DMS 273 (cell line): ENCODE measurements around the gene DEFB132.
A peak's percentile ranks its signal among the peaks of the same experiment; 100 is the strongest.

ENCODE experiments used
- DNase-seq: peaks from one replicate; lab custom pipeline; 2025; ENCODE audit not compliant: unreplicated experiment; lab: John Stamatoyannopoulos, UW

Gene DEFB132

GRCh38 chr20:259981-260380, 2.5 kb downstream of the DEFB132 start:
- DNase-seq = no peak

DNA sequence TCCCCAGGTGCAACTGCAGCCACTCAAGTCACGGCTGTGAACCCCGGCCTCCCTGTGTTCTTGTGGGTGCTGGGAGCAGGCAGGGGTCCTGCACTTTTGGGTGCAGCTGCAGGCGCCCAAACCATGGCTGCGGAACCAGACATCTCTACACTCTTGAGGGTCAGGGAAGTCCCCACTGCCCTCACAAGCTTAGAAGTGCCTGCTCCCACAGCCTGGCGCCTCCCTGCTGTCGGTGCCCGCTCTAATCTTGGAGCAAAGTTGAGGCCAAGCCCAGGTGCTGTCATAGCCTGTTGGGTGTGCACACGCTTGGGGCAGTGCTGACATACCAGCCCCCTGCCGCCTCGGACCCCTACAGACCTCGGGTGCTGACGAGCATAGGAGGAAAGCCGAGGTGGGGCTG, 6.2 kb downstream of the DEFB132 start:
- DNase-seq = no peak

GRCh38 chr20:266596-267562, 9.4 kb downstream of the DEFB132 start:
- peak; percentile 94 for DNase-seq

DNA sequence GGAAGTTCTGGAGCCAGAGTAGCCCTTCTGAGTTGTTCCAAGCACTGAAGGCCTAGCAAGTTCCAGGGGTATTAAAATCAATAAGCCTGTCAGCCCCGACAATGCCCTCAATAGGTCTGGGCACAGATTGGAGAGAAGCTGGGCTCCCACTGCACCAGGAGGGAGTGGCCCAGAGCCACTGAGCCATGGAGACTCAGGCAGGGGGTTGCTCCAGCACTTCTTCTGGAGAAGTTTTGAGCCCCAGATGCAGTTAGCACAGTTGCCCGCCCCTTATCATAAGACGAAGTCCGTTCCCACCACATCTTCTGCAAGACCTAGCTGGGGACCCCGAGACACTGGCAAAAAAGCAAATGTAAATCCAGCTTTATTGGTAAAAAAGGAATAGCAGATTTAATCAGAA, 13.0 kb downstream of the DEFB132 start:
- no peak for DNase-seq

DNA sequence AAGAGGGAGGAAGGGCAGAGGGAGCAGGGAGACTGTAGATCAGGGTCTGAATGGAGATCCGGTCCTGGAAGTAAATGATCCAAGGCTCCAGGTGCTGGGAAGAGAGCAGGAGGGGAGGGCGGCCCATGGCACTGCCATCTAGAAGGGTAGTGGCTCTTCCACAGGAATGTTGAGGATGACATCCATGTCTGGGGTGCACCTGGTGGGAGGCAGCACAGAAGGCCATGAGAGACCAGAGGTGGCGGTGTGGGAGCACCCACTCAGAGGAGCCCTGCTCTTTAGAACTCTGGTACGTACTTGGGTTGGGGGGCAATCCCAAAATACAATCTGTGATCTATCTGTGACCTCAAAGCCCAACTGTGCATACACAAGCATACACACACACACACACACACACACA, 13.5 kb downstream of the DEFB132 start:
- no peak for DNase-seq

DNA sequence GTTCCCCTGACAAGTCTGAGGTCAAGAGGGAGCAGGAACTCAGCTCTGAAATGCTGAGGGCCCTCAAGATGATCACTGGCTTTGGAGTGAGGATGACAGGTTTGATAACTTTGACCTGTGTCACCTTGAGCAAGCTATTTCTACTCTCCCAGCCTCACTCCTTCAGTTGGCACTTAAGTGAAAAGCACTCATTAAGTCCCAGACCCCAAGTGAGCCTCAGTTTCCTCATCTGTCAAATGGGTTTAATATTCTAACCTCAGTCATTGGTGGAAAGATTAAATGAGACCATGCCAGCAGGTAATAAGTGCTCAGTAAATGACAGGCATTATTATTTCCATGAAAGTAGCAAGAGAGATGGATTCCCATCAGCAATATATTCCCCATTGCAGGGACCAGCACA, 14.0 kb downstream of the DEFB132 start:
- DNase-seq = no peak

DNA sequence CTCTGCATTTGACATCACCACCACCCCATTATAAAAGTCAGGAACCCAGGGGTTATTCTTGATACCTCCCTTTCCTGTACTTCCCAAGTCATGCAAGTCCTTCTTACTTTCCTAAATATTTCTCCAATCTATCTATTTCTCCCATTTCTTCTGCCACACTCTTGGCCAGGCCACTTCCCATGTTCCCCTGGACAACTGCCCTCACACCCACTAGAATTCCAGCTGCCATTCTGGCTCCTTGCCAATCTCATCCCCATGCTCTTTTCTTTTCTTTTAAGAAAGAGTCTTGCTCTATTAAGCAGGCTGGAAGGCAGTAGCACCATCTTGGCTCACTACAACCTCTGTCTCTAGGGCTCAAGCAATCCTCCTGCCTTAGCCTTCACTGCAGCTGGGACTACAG, 15.2 kb downstream of the DEFB132 start:
- DNase-seq = no peak

GRCh38 chr20:273884-274283, 16.4 kb downstream of the DEFB132 start:
- DNase-seq = no peak

GRCh38 chr20:275791-276190, 18.3 kb downstream of the DEFB132 start:
- DNase-seq = no peak

DNA sequence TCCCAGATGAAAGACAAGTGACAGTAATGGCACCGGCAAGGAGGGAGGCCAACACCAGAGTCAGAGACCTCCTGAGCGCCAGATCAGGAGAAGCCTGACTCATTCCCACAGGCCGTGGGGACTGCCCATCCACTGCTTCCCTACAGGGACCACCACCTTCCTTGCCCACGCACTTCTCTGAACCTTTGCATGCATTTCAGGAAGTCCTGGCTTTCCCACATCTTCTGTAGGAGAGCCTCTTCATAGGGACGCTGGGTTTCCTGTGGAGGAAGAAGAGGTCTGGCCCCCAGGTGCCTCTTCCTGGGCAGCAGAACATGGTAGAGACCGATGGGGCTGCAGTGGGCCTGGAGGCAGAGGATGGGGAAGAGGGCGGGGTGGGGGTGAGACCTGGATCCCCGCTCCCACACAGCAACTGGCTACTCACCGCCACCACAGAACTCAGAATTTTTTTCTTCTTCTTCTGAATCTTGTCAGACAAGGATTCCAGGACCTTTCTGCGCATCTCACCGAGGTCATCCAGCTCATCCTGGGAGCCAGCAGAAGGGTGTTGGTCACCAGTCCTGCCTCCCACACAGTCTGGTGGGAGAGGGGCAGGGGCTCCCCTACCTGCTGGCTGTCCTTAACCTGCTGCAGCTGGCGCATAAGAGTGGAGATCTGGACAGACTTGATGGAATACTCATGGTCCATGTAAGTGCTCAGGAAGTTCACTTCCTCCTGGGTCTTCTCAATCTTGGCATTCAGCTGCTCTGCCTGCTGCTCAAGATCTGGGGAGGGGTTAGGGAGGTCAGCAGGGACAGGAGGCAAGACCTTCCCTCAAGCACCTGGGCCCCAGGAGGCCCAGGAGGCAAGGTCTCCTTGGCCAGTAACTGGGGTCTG, 19.3 kb downstream of the DEFB132 start:
- DNase-seq = no peak

DNA sequence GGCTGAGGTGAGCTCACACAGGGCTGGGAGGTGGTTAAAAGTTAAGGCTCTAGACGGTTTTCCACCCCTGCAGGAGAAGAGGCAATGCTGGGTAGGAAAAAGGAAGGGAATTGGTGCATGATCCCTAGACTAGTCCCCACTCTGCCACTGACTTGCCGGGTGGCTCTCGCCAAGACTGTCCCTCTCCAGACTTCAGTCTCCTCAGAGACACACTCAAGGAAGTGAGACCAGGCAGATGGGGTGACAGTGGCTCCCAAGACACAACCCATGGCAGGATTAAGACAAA, 19.9 kb downstream of the DEFB132 start:
- no peak for DNase-seq

DNA sequence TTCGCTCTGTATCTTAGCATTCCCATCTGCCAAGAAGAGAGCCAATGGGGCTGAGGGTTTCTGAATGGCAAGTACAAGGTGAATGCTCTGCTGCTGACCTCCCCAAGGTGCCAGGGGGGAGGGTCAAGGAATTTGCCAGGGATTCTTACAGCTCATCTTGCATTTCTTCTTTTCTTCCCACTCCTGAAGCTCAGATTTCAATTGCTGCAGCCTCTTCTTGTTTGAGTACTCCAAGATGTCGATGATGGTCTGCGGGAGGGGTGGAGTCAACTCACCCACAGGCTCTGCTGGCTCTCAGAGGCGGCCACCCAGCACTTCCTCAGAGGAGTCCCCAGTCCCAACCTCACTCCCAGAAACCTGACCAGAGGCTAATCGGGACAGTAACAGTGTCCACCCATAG, 20.7 kb downstream of the DEFB132 start:
- no peak for DNase-seq

- no peak for DNase-seq
Observed at GRCh38 chr20:278607-279571, 21.4 kb downstream of the DEFB132 start.

DNA sequence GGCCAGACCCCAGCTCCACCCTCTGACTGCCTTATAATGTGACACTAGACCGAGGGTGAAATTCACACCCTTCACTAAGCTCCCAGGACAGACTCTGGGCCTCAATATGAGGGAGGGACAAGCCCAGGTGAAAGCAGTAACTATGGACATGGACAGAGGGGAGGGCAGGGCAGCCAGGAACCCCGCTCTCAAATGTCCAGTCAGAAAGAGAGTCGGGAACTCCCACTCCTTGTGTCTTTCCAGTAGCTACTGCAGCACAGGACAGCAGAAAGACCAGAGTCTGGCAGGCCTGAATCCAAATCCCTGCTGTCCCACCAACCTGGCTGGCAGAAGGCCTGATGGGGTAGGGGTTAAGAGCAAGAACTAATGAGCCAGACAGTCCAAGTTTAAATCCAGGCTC, 26.6 kb downstream of the DEFB132 start:
- no peak for DNase-seq

- no peak for DNase-seq
Observed at GRCh38 chr20:286508-286907, 29.0 kb downstream of the DEFB132 start.

DNA sequence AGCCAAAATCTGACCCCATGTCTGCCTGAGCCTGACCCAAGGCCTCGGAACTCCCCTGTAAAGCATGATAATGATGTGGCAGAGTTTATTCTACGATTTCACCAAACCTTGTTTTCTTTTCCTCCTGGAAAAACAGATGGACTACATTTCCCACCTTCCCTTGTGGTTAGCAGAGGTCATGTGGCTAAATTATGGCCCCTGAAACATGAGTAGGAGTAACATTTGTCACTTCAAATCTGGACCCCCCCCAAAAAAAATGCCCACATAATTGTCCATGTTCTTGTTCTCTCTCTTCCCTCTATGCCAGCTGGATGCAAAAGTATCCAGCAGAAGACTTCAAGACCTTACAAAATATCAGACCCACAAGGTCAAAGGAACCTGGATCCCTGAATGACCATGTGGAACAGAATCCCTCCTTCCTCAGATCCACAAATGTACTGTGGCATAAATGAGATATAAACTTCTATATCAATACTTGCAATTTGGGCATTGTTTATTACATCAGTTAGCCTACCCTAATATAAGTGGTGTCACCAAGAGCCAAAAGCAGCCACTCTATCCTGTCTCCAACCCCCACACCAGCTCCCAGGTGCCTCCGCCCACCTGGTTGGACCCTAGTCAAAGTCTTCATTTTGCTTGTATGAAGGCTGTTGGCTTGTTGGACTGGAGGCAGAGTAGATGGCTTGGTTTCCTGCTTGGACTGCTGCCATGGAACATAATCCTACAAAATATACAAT, 31.6 kb downstream of the DEFB132 start:
- DNase-seq = peak; percentile 45

DNA sequence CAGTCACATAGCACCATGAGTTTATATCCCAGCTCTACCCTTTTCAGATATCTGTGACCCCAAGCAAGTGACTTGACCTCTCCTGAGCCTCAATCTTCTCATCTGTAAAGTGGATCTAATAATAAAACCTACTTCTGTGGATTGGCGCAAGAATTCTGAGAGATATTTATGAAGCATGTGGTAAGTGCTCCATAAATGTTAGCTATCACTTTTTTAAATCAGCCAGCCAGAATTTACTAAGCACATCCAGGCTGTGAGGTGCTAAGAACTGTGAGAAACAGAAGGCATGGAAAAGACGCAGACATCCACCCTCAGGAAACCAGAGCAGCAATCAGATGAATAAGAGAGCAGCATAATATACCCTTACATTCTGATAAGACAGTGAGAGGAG, 32.2 kb downstream of the DEFB132 start:
- peak; percentile 62 for DNase-seq

- DNase-seq = peak; percentile 97
Observed at GRCh38 chr20:290084-290831, 32.7 kb downstream of the DEFB132 start, which contains the start of gene C20orf96. TSS of gene C20orf96 (minus strand) at chr20:290750. CDS start at chr20:290610, 140 bp downstream.

- DNase-seq = no peak
Observed at GRCh38 chr20:294602-295001, 37.1 kb downstream of the DEFB132 start.
